Neutrophil (primary cell): ENCODE data around the gene PTPN14.

Experiments
- H3K27ac ChIP-seq: fragments of 200-600 bp; sonication (generic); 2 replicates; pipeline ENCODE4 v1.5.1; 2016; ENCODE audit warnings: mild to moderate bottlenecking, moderate library complexity
- H3K27me3 ChIP-seq: fragments of 200-600 bp; sonication (generic); 2 replicates; pipeline ENCODE4 v1.6.0; 2016; ENCODE audit warnings: mild to moderate bottlenecking
- H3K36me3 ChIP-seq: fragments of 200-600 bp; sonication (generic); 2 replicates; pipeline ENCODE4 v1.5.1; 2017
- H3K4me1 ChIP-seq, 2 experiments: fragments of 200-600 bp in 1 of 2; sonication (generic) in 1 of 2; 1 replicate in 1 of 2; 2 replicates in 1 of 2; pipeline versions ENCODE4 v1.5.1 to v1.6.1; 2013 to 2016; ENCODE audit warnings: low read depth in 1 of 2, low read length in 1 of 2, mild to moderate bottlenecking in 1 of 2, moderate library complexity in 1 of 2; ENCODE audit not compliant: control insufficient read depth in 1 of 2, insufficient read depth in 1 of 2
- H3K4me3 ChIP-seq, 2 experiments: fragments of 200-600 bp in 1 of 2; sonication (generic) in 1 of 2; 1 replicate in 1 of 2; 2 replicates in 1 of 2; pipeline ENCODE4 v1.5.1; 2013 to 2016; ENCODE audit warnings: low read depth in 1 of 2, low read length in 1 of 2, mild to moderate bottlenecking in 1 of 2, moderate library complexity in 1 of 2
- H3K9me3 ChIP-seq: fragments of 200-600 bp; sonication (generic); 2 replicates; pipeline ENCODE4 v1.5.1; 2016
- CTCF ChIP-seq: fragments of 200-600 bp; sonication (generic); IDR thresholded peaks from 2 replicates; pipeline ENCODE4 v1.5.1; 2016; ENCODE audit warnings: antibody characterized with exemption

PTPN14 gene

GRCh38 chr1:214570442-214570841 is 19.0 kb upstream of the PTPN14 start:
- Histone ChIP-seq H3K4me3 (no peak overlapping the region), H3K9me3 (no peaks in the 10 kb centered on the region), H3K27ac (no peak overlapping the region), H3K36me3 (no peaks in the 10 kb centered on the region), H3K4me1 (no peaks in the 10 kb centered on the region), H3K27me3 (no peaks in the 10 kb centered on the region)
- TF ChIP-seq CTCF, result no peak

- H3K9me3 ChIP-seq, result no peaks in the 10 kb centered on the region
- H3K27me3 ChIP-seq, result no peaks in the 10 kb centered on the region
- H3K36me3 ChIP-seq, result no peaks in the 10 kb centered on the region
- no peaks in the 10 kb centered on the region for H3K4me1 ChIP-seq
- no peak for TF ChIP-seq CTCF
- no peak overlapping the region for H3K4me3 ChIP-seq
- H3K27ac ChIP-seq, result no peak overlapping the region
These were observed 18.1 kb upstream of the PTPN14 start for GRCh38 chr1:214569357-214570004.

- Histone ChIP-seq H3K4me1 (no peaks in the 10 kb centered on the region), H3K27me3 (no peaks in the 10 kb centered on the region), H3K27ac (no peak overlapping the region), H3K9me3 (no peaks in the 10 kb centered on the region), H3K4me3 (no peak overlapping the region), H3K36me3 (no peaks in the 10 kb centered on the region)
- no peak for TF ChIP-seq CTCF
These were observed 16.9 kb upstream of the PTPN14 start for GRCh38 chr1:214568328-214568727.

GRCh38 chr1:214567481-214567980 is 16.1 kb upstream of the PTPN14 start:
- Histone ChIP-seq H3K36me3 (no peaks in the 10 kb centered on the region), H3K4me1 (no peaks in the 10 kb centered on the region), H3K4me3 (no peak overlapping the region), H3K27ac (no peak overlapping the region), H3K9me3 (no peaks in the 10 kb centered on the region), H3K27me3 (no peaks in the 10 kb centered on the region)
- TF ChIP-seq CTCF, result no peak

- Histone ChIP-seq H3K27ac (no peak overlapping the region), H3K27me3 (no peaks in the 10 kb centered on the region), H3K4me3 (no peak overlapping the region), H3K36me3 (no peaks in the 10 kb centered on the region), H3K9me3 (no peaks in the 10 kb centered on the region), H3K4me1 (no peaks in the 10 kb centered on the region)
- no peak for TF ChIP-seq CTCF
These were observed 15.0 kb upstream of the PTPN14 start for GRCh38 chr1:214566158-214567104.
